Measurements from ENCODE around the gene CDK3.

CDK3 gene

DNA sequence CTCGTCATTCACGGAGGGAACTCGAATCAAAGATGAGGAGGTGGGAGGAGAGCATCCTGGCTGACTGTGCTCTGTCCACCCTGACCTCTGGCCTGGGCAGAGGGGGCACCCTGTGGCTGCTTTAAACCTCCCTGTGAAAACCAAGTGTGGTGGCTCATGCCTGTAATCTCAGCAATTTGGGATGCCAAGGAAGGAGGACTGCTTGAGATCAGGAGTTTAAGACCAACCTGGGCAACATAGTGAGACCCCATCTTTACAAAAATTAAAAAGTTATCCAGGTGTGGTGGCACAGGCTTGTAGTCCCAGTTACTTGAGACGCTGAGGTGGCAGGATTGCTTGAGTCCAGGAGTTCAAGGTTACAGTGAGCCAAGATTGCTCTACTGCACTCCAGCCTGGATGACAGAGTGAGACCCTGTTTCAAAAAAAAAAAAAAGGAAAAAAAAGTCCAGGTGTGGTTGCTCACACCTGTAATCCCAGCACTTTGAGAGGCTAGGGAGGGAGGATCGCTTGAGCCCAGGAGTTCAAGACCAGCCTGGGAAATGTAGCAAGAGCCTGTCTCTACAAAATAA, 5.8 kb upstream of the CDK3 start:
- no peak for DNase-seq

DNA sequence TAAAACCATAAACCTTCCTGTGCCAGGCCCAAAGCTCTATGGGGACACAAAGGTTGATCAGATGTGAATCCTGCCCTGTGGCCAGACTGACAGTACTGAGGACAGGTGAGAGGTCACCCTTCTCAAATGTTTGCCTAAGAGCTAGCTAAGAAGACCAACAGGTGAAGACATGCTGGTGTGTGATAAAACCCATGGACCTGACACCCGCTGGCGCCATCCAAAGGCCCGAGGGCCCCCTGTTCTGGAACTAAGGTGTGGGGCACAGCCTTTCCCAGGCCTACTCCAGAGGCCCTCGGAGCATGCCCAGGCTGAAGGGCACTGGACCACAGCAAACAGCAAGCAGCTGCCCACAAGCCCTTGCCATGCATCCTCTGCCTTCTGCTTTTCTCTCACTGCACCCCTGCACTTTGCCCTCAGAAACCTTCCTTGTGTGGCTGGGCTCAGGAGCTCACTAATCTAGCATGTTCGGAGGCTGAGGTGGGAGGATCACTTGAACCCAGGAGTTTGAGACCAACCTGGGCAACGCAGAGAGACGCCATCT, 5.2 kb upstream of the CDK3 start:
- no peak for DNase-seq

DNA sequence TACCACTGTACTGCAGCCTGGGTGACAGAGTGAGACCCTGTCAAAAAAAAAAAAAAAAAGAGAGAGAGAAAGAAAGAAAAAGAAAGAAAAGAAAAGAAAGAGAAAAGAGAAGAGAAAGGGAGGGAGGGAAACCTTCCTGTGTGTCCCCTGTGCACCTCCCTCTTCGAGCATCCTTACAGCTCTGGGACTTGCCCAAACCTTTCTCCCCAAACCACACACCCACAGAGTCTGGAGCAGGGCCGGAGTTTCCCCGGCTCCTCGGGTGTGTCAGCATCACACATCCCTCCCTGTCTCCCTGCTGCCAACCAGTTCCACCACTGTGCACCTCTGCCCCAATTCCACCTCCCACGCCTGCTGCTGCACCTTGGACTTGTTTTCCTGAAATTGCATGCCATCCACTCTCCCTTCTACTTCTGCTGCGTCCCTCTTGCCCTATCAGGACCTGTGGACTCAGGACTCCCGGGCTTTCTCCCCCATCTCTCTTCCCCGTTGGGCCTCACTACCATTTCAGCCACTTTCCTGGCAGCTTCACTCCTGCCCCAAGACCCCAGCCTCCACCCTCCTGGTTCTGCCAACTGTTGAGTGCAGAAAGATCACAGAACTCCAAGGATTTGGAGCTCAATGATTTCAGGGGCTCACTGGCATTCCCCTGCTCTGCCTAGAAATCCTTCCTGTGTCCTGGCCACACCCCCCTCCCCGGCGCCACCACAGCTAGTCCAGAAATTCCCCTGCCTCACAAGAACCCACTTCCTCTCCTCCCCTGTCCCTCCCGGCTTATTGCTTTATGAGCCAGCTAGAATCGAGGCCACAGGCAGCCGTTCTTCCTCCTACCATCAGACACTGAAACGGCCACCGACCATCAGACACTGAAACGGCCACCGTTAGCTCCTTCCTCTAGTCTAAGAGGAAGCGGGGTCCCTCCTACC, 3.7 kb upstream of the CDK3 start:
- DNase-seq = no peak

DNA sequence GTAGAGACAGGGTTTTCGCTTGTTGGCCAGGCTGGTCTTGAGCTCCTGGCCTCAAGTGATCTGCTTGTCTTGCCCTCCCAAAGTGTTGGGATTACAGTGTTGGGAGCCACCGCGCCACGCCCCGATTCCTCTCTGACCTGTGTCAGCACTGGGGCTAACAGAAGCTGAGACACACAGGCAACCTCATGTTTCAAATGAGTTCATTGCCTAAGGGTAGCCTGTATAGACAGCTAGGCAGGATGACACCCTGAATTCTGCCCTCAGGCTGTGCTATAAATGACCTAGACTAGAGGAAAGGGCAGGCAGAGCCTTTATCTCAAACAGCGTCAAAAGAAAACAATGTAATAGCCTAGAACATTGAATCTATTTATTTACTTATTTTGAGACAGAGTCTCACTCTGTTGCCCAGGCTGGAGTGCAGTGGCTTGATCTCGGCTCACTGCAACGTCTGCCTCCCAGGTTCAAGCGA, 2.3 kb upstream of the CDK3 start:
- DNase-seq = no peak

DNA sequence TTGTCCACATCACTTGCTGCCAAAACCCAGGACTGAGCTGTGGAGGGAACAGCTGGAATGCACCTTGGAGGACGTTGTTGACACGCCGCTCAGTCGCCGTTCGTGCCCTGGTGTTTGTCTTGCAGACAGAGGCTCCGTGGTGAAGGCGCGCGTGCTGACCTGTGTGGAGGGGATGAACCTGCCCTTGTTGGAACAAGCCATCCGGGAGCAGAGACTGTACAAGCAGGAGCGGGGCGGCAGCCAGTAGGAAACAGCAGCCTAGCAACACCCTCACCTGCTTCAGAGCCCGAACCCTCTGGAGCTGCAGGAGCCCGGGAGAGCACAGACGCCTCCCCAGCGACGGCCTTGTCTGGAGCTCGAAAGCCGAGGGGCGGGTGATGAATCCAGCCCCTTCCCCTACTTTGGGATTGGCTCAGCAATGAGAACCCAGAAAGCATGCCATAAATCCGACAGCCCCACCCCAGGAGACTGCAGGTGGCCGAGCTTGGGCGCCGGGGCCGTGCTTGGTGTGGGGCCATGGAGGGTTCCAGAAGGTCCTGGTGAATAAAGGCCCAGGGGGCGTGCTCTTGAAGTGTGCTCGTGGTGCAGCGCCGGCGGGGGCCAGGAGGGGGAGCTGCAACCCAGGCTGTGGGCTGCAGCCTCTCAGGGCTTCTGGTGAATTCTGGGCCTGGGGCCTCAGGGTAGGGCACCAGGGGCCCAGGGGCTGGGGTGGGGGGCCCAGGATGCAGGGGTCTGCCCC, 470 bp upstream of the CDK3 start:
- peak; percentile 53 to 71 for DNase-seq

DNA sequence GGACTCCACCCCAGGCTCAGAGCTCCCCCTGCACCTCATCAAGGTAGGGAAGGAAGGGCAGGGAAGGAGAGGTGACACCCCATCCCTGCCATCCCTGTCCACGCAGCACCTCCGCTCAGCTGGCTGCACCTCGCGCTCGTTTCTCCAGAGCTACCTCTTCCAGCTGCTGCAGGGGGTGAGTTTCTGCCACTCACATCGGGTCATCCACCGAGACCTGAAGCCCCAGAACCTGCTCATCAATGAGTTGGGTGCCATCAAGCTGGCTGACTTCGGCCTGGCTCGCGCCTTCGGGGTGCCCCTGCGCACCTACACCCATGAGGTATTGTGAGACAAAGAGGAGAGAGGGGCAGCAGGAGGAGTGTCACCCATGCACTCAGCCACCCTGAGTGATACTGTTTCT, 1.4 kb downstream of the CDK3 start:
- DNase-seq = no peak

DNA sequence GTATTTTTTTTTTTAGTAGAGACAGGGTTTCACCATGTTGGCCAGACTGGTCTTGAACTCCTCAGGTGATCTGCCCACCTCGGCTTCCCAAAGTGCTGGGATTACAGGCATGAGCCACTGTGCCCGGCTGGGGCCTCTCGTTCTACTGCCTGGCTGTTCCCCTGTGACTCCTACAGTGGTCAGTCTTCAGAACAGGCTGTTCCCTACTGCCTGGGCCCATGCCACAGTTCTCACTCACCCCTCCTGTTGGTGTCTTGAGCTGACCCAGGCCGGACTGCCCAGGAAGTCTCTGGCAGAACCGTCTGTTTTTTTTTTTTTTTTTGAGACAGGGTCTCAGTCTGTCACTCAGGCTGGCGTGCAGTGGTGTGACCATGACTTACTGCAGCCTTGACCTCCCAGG, 3.3 kb downstream of the CDK3 start:
- no peak for DNase-seq

DNA sequence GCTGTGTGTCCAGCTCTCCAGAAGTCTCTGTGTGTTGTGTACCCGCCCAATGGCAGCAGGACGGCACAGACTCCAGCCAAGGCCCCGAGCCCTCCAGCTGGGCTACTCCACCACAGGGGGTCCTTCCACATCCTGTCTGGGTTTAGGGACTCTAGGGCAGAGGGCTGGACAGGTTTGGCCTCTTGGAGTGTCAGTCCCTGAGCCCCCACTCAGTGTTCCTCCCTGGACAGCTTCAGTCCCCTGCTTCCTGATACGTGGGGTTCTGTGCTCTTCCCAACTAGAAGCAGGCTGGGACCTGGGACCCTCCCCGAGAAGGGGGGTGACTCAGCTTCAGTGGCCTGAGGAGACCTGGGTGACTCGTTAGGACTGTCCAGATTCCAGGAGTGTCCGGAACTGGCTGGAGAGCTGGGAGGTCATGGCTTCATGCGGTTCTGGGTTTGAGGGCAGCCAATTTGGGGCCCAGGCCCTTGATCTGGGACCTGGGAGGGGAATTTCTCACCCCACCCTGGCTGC, 4.2 kb downstream of the CDK3 start:
- no peak for DNase-seq

DNA sequence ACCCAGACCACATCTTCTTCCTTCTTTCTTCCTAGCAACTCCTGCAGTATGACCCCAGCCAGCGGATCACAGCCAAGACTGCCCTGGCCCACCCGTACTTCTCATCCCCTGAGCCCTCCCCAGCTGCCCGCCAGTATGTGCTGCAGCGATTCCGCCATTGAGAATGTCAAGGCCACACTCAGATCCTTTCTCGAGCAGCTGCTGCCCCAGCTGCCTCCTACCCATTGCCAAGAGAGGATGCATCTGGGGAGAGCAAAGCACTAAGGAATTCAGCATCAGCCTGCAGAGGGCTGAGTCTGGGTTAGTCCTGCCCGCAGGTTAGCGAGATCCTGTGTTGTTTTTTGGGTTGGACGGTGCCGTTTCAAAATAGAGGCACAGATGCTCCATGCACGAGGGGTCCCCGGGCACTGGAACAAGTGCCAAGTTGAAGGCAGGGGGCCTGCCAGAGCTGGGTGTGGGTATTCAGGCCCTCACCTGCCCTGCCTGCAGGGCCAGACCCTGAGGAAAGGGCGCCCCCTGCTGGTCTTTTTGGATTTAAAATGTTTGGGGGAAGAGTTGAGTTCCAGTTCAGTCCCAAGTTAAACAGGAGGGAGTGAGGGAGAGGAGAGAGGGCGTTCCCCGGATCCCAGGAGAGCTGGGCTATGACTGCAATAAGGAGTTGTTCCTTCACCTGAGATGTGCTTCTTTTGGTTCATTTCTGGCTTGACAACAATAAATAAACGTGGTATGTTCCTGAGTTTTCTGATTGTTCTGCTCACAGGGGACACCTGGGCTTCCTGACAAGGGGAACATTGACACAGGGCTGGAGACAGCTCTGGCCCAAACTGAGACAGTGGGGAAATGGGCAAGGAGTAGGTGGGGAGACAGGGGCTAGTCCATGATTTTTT, 4.9 kb downstream of the CDK3 start:
- DNase-seq = peak; percentile 82 to 85

DNA sequence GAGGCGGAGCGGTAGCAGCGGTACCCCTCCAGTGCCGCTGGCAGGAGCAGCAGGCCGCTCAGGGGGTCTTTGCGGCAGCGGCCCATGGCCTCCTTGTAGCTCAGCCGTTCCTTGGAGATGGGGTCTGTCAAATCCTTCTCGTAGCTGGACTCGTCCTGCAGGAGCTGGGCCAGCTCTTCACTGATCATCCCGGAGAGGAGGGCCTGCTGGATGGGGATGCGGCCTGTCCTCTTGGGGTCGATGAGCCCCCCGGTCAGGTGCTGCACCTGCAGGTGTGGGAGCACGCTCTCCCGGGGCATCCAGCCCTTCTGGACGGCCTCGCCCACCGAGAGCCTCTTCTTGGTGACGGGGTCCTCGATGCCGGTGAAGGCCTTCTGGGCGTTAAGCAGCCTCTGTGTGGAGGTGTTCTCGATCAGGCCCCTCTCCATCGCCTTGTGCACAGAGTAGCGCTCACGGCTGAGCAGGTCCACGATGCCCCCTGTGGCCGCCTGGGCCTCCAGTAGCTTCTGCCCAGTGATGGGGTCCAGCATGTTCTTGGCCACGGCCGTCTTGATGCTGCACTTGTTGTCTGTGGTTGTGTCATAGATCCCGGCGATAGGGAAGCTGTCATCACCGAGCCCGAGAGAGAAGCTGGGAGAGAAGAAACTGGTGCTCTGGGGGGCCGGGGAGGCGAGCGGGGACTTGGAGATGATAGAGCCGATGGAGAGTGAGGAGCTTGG, 6.6 kb downstream of the CDK3 start:
- DNase-seq = no peak

DNA sequence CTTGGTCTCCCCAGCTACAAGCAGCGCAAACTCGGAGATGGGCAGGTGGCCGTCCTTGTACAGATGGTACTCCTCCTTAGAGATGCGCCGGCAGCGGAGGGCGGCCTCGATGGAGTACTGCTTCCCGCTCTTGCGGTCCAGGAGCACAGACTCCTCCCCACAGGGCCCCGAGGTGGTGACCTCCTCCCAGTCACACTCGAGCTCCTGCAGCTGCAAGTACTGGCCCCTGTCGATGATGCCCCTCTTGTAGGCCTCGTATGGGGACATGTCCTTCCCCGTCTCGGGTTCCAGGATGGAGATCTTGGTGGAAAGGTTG, 7.2 kb downstream of the CDK3 start:
- DNase-seq = no peak

DNA sequence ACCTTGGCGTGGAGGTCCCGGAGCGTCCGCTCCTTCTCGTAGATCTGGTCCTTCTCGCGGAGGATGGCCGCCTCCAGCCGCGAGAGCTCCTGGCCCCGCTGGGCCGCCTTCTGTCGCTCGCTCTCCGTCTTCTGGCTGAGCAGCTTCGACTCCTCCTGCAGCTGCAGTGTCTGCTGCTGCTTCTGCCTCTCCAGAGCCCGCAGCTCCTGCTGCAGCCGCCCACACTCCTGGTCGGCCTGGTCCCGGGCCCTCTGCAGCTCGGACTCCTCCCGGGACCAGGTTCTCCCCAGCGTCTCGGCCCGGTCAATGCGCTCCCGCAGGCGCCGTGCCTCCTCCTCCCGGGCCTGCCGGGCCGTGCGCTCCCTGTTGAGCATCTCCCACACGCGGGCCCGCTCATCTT, 7.6 kb downstream of the CDK3 start:
- no peak for DNase-seq

DNA sequence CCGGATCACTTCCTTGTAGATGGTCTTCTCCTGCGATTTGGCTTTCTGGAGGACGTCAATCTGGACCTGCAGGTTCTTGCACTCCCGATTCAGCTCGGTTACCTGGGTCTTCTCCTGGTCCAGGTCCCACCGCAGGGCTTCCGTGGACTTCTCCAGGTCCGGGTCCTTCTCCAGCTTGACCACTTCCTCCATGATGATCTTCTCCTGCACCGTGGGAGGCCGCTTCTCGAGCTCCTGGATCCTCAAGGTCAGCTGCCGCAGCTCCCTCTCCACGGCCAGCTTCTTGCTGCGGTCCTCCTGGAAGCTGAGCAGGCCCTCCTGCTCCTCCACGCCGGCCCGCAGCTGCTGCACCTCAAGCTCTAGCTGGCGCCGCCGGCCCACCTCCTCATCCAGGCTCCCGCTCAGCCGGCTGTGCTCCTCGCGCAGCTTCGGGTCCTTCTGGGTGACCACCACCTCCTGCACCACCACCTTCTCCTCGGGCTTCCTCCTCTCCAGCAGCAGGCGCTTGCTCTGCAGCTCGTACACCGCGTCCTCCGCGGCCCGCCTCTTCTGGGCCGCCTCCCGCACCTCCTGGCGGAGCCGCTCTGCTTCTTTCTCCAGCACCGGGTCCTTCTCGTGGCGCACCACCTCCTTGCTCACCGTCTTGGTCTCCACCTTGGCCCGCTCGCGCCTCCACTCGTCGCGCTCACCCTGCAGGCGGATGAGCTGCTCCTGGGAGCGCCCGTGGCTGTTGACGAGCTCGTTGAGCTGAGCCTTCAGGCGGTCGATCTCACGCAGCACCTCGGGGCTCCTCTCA, 8.2 kb downstream of the CDK3 start:
- DNase-seq = no peak

DNA sequence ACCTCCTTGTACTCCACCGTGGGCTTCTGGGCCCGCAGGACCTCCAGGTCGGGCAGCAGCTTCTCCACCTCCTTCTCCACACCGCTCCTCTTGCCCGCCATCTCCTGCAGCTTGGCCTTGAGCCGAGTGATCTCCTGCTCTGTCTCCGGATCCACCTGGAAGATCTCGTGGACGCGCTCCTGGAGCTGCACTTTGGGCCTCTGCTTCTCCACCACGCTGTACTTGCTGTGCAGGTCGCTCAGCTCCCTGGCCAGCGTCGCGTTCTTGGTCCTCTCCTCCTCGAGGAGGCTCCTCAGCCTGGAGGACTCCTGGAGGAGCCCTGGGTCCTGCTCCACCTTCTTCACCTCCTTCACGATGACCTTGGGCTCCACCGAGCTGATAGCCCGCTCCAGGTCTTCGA, 8.8 kb downstream of the CDK3 start:
- no peak for DNase-seq

DNA sequence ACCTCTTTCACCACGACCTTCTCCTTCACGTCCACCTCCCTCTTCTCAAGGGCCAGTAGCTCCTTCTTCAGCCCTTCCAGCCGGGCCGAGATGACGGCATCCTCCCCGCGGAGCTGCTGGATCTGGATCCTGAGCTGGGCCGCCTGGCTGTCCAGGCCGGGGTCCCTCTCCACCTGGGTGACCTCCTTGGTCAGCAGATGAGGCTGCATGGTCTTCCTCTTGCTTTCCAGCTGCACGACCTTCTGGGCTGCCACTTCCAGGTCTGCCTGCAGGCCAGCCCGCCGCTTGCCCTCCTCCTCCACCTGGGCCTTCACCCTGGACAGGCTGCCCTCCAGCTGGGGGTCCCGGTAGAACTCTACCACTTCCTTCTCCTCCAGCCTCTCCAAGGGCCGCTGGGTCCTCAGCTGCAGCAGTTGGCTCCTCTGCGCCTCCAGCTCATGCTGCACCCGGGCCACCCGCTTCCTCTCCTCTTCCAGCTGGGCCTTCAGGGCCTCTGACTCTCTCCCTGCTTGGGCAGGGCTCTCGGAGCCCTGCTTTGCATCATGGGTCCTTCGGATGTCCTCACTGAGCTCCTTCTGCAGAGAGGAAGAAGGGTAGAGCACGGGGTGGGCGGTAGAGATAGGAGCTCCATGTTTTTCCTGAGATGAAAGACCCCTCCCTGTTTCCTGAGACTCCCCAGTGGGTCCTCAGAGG, 9.5 kb downstream of the CDK3 start:
- no peak for DNase-seq

DNA sequence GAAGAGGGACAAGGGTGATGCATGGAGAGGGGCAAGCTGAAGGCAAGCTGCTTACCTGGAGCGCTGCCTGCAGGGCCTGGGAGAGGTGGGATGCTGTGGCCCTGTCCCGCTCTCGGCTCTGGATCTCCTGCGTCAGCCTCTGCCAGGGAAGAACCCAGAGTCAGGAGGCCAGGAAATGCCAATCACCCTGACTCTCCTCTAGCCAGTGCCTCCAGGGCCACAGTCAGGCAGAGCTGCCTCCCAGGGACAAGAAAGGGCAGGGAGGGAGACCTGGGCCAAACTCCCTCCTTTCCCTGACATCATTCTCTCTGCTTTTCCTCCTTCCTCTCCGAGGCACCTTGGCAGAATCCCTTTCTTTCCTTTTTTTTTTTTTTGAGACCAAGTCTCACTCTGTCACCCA, 11.3 kb downstream of the CDK3 start:
- DNase-seq = no peak

DNA sequence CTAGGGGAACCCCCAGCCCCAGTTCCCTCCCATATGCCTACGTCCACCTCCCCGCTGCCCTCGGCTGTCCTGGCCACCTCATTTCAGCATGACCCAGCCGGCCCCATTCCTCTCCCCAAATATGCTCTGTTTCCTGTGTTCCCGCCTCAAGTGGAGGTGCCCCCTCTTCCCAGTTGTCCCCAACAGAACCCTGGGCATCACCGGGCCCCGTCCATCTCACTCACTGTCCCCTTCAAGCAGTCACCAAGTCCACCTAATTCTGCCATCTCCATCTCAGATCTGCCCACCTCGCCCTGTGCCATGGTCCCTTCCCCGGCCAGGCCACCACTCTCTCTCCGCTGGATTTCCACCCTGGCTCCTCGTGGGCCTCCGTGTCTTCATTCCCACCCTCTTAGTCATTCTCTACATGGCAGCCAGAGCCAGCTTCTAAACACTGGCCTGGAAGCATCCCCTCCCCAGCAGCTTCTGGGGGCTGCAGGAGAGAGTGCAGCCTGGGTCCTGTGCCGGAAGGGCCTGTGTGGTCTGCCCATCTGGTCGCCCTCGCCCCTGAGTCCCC, 12.8 kb downstream of the CDK3 start:
- no peak for DNase-seq

DNA sequence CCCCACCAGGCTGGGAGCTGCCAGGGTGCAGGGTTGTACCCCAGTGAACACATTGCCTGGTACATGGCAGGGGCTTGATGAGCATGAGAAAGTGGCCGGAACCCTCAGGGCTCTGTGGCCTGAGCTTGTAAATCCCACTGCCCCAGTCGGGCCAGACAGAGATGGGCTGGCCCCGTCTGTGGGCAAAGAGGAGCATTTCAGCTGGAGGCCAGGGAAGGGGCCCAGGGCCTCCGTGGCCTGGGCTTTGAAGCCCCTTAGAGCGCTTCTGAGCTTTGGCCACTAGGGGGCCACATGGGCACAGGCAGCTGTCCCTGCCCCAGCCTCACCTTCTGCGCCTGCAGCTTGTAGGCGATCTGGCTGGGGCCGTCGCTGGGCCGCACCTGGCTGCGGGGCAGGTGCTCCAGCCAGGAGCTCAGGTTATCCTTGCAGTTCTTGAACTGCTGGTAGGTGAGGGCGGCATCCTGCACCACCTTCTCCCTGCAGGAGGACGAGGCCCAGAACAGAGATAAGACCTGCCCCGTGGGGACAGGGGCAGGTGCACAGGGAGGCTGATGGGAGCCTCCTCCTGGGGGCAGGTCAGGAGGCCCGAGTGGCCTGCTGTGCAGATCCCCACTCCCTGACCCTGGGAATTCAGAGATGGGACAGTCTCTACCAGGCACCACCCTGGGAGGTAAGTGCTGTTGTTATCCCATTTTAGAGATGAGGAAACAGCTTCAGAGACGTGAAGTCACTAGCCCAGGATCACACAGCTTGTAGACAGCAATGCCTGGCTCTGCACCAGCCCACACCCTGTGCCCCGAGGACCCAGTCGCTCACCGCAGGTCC, 13.7 kb downstream of the CDK3 start:
- DNase-seq = peak; percentile 89 to 94

DNA sequence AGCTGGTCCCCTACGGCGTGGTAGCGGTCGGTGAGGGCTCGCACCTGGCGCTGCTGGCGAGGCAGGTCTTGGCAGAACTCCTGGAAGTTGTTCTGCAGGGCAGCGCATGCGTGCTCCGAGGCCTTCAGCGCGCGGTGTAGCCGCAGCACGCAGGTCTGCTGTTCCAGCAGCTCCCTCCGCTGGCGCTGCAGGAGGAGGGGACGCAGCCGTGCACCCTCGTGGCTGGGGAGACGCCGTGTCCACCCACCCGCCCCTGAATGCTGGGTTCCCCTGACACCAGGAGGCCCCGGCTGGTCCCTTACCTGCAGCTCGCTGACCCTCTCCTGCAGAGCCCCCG, 14.2 kb downstream of the CDK3 start:
- peak; percentile 86 to 89 for DNase-seq

All from SHP77 (cell line).